Fibroblast of skin of left quadriceps (primary cell): ENCODE measurements around the gene DPYD.

Source experiments
- DNase-seq, 2 experiments: peaks; one replicate each; pipeline ENCODE4 v3.0.0-alpha.2; 2013; ENCODE audit warnings: low read depth in 2 of 2

The DPYD gene

GRCh38 chr1:97784661-97785060 lies 136.2 kb downstream of the DPYD start:
- no peak for DNase-seq

- no peak for DNase-seq
Observed at GRCh38 chr1:97783751-97784150, 137.1 kb downstream of the DPYD start.

DNA sequence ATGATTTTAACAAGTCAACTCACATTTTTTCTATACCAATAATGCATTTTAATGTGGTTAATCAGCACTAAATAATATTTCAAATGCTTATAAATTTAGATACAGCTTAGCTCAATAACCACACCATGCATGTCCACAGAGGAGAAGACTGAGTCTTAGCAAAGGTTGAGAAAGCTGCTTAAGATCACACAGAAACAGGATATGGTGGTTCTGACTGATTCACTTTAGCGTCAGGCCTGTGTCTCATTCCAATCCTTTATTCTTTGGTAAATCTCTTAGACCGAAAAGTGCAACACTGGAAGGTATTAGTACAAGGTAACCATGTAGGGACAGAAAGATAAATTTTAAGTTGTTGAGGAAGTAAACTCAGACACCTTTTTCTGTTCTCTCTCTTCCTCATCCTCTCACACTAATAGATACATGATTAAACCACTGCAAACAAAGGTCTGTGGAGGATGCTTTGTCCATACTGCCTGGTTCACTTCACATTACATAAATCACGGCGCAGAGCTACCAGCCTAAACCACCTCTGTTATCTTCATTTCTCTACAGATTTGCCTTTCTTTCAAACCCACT lies 139.0 kb downstream of the DPYD start:
- DNase-seq = no peak

GRCh38 chr1:97780884-97781283 lies 139.9 kb downstream of the DPYD start:
- DNase-seq = no peak

GRCh38 chr1:97778718-97779117 lies 142.1 kb downstream of the DPYD start:
- DNase-seq = no peak

DNA sequence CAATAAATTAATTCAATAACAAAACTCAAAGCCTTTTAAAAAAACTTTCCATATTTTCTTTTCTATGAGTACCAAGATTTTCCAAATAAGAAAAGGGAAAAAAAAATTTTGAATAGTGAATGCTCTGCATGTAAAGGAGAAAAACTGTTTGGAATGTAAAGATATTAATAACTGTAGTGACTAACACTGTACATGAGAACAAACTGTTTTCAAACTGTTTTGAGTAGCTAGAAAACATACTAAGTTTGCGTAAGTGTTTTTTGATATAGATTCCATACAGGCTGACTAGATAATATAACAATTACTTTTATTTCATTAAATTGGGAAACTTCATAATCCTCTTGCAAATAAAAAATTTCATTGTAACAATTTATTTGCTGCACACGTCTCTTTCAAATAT lies 150.5 kb downstream of the DPYD start:
- DNase-seq = no peak

- DNase-seq = no peak
Observed at GRCh38 chr1:97767381-97767780, 153.5 kb downstream of the DPYD start.

GRCh38 chr1:97764991-97765390 lies 155.8 kb downstream of the DPYD start:
- DNase-seq = no peak

DNA sequence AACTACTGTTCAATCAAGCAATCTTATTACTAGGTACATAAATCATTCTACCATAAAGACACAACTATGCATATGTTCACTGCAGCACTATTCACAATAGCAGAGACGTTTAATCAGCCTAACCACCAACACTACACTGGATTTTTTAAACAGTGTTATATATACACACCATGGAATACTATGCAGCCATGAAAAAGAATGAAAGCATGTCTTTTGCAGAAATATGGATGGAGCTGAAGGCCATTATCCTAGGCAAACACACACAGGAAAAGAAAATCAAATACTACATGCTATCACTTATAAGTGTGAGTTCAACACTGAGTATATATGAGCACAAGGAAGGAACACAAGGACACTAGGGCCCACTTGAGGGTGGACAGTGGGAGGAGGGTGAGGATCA lies 159.2 kb downstream of the DPYD start:
- no peak for DNase-seq

DNA sequence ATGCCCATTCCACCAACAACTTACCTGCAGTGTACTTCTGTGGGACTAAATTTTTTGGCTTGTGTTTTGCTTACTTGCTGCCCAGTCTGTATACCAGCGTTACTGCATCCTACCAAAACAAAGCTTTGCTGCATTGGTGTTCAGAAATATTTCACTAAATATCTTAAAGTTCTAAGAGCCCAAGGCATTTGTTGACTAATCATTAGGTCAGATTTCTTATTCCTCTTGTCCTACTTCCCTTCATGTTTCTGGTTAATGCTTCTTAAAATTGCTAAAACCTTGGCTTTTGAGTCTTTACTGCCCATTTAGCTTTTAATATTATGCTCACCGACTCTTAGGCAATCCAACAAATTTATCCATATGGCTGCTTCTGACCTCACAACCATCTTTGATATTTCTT lies 161.8 kb downstream of the DPYD start:
- DNase-seq = no peak

- peak; percentile 62 to 68 for DNase-seq
Observed at GRCh38 chr1:97758541-97759057, 162.2 kb downstream of the DPYD start.

- no peak for DNase-seq
Observed at GRCh38 chr1:97745912-97746311, 174.9 kb downstream of the DPYD start.

GRCh38 chr1:97744977-97745376 lies 175.9 kb downstream of the DPYD start:
- no peak for DNase-seq

DNA sequence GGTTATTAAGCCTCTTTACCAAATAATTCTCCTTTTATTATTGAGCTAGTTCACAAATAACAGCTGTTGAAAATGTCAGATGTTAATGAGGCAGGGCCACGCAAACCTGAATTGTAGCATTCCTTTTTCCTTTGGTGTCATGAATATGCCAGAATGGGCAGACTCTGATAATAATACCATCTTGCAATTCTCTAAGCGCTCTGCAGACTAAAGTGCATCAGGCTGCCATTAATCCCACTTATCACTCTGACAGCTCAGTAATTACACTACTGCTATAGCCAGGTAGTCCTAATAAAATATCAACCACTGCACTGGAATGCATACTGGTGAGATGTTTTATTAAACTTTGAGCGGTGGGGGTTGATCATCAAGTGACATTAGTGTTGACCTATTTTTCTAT lies 177.7 kb downstream of the DPYD start:
- DNase-seq = no peak

DNA sequence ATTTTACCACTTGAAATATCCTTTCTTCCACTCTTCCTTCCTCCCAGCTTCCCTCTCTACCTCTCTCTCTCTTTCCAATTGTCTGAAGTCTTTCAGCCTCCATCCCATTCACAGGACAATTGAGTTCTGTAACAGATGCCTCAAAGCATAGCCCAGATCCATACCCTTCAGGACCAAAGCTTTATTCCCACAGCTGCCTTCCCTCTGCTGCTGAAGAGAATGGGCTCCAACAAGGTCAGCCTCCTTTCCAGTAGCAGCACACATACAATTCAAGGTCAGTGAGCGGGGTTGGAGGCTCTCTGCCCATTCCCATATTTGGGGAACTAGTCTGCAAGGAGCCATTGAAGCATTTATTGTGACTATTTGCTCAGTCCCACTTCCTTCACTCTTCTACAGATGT lies 179.9 kb downstream of the DPYD start:
- no peak for DNase-seq

DNA sequence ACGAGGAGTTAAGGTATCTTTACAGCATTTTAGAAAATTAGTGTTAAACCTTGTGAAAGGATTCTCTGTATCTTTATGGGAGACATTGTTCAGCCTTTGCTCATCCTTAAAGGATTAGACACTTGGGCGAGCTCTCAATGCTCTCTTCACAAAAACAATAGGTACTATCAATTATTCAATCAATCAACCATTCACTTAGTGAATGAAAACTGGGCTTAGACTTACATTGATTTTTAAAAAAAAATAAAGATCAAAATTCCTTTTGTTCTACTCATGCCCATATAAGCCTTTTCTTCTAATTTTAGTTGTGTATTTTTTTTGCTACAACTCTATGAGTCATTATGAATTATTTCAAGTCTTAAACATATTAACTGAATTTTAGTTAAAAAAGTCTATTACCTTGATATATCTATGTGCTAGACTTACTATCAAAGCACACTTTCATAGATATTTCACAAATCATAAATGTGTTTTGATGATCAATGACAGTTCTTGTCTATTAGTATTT lies 181.2 kb downstream of the DPYD start:
- DNase-seq = no peak

DNA sequence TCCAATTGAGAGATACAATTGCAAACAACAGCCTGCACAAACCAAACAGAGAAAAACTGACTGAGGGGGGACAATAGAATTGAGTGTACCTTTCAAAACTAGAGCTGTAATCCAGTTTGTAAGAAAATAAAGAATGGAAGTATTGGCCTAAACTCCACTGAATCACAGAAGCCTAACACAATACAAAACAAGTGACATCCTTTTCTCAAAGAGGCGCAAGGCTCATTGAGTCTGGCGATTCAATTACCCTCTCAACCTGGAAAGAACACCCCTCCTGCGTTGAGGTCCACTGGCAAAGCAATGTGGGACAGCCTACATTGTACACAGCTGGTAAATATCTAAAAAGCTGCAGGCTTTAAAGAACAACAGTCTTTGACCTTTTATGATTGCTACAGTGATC lies 182.6 kb downstream of the DPYD start:
- DNase-seq = no peak

GRCh38 chr1:97730271-97730670 lies 190.6 kb downstream of the DPYD start:
- no peak for DNase-seq

GRCh38 chr1:97728436-97728835 lies 192.4 kb downstream of the DPYD start:
- DNase-seq = no peak

GRCh38 chr1:97727029-97727428 lies 193.8 kb downstream of the DPYD start:
- DNase-seq = no peak

GRCh38 chr1:97726386-97726785 lies 194.4 kb downstream of the DPYD start:
- DNase-seq = no peak

DNA sequence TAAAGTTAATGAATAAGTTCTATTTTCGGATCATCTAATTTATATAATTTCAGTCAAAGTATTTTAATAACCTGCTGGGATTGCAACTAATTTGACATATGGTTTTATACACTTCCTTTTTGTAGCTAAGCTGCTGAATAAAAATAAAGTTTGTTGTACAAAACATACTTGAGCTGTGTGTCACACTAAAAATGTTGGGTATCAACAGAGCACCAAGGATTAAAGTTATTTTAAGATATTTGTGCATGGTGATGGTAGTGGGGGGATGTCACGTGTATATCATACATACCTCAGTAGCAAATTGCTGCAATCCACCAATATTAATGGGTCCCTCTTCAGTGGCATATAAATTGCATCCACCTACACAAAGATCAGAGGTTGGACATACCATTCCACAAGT lies 199.6 kb downstream of the DPYD start:
- no peak for DNase-seq

GRCh38 chr1:97712980-97713379 lies 207.9 kb downstream of the DPYD start:
- DNase-seq = no peak

DNA sequence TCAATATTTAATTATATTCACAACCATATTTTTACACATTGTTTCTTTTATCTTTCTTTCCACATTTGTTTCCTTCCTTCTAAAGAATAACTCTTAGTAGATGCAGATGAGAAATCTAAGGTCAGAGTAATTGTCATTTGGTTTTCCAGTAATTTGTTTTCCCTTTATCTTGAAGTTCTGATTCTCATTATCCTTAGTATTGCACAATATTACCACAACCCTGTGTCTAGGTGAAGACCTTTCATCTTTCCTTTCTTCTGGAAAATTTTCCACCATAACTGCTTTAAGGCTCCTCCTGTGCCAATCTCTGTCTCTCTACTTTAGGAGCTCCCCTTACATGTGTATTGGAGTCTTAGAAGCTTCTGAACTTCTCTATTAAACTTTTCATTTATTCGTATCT lies 209.0 kb downstream of the DPYD start:
- DNase-seq = no peak
